GM12874 (cell line): ENCODE measurements around the gene MSH3.

Source experiments
- CTCF ChIP-seq: IDR thresholded peaks from 2 replicates; pipeline ENCODE4 v1.5.1; 2011; ENCODE audit warnings: low read depth, mild to moderate bottlenecking, control low read depth, low read length, moderate library complexity; ENCODE audit not compliant: insufficient read depth

MSH3 gene

GRCh38 chr5:80884086-80884813 is 229.8 kb downstream of the MSH3 start:
- no peak for TF ChIP-seq CTCF

GRCh38 chr5:80884929-80885328 is 230.5 kb downstream of the MSH3 start:
- no peak for TF ChIP-seq CTCF

- no peak for TF ChIP-seq CTCF
These were observed 231.0 kb downstream of the MSH3 start for GRCh38 chr5:80885396-80886000.

- TF ChIP-seq CTCF: no peak
These were observed 239.6 kb downstream of the MSH3 start for GRCh38 chr5:80894083-80894482.

- no peak for TF ChIP-seq CTCF
These were observed 241.1 kb downstream of the MSH3 start for GRCh38 chr5:80895523-80895922.

- no peak for TF ChIP-seq CTCF
These were observed 250.2 kb downstream of the MSH3 start for GRCh38 chr5:80904533-80905187.

- TF ChIP-seq CTCF: no peak
These were observed 251.0 kb downstream of the MSH3 start for GRCh38 chr5:80905405-80905804.
